ENCODE results near the gene SMO. TPM values are rescaled to one million over a fixed set of nuclear protein-coding genes. Genes with fewer than 3 reads are reported as not detected.
"Not testable (repeated sequence)": the region's sequence is repeated elsewhere in the genome, so short reads cannot be mapped to it uniquely, and the experiment has no call there.

Gene SMO
- total and polyA plus RNA-seq, 7 donors = 0.60 to 18.6 (median 6.8) TPM

DNA sequence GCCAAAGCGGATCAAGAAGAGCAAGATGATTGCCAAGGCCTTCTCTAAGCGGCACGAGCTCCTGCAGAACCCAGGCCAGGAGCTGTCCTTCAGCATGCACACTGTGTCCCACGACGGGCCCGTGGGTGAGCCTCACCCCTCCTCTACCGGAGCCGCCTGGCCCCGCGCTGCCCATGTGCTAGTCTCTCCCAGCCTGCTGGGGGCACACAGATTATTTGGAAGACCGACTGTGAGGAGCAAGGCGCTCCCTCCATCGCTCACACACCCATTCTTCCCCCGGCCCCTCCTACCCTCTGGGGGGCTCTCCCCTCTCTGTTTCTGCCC, 22.5 kb downstream of the SMO start:
- TF ChIP-seq, protein P1, sequence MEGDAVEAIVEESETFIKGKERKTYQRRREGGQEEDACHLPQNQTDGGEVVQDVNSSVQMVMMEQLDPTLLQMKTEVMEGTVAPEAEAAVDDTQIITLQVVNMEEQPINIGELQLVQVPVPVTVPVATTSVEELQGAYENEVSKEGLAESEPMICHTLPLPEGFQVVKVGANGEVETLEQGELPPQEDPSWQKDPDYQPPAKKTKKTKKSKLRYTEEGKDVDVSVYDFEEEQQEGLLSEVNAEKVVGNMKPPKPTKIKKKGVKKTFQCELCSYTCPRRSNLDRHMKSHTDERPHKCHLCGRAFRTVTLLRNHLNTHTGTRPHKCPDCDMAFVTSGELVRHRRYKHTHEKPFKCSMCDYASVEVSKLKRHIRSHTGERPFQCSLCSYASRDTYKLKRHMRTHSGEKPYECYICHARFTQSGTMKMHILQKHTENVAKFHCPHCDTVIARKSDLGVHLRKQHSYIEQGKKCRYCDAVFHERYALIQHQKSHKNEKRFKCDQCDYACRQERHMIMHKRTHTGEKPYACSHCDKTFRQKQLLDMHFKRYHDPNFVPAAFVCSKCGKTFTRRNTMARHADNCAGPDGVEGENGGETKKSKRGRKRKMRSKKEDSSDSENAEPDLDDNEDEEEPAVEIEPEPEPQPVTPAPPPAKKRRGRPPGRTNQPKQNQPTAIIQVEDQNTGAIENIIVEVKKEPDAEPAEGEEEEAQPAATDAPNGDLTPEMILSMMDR (IDR thresholded peaks at IDR 0.05) = no peak
- TF ChIP-seq POLR2A (IDR thresholded peaks at IDR 0.05) (no peak), EP300 (IDR thresholded peaks at IDR 0.05) (no peak), POLR2AphosphoS5 (IDR thresholded peaks at IDR 0.05) (no peak)
- Histone ChIP-seq H3K27me3 (no peaks in the 10 kb centered on the region), H3K4me3 (no peak overlapping the region), H3K36me3 (peaks cover 0 to 46% (median 6%) of the 10 kb centered on the region in 4 donors), H3K4me1 (peaks cover 0 to 5% (median 1%) of the 10 kb centered on the region in 4 donors), H3K27ac (no peak overlapping the region), H3K9me3 (no peaks in the 10 kb centered on the region)
- WGBS, 2 donors = 90 to 93% methylated on average over 14 of the region's 14 CpGs
- intact Hi-C loops (cut with DNase I) = loop anchor here (1.0 kb wide), 1 partner anchor 47 kb away; no protein-coding TSS in a partner anchor
- peak; percentile 56 for DNase-seq

DNA sequence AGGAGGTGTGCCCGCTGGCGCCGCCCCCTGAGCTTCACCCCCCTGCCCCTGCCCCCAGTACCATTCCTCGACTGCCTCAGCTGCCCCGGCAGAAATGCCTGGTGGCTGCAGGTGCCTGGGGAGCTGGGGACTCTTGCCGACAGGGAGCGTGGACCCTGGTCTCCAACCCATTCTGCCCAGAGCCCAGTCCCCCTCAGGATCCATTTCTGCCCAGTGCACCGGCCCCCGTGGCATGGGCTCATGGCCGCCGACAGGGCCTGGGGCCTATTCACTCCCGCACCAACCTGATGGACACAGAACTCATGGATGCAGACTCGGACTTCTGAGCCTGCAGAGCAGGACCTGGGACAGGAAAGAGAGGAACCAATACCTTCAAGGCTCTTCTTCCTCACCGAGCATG, 23.7 kb downstream of the SMO start:
- WGBS, 2 donors = 92 to 93% methylated on average over 14 of the region's 14 CpGs
- no peaks in the 10 kb centered on the region for H3K27me3 ChIP-seq
- intact Hi-C loops (cut with DNase I) = no loop called here

DNA sequence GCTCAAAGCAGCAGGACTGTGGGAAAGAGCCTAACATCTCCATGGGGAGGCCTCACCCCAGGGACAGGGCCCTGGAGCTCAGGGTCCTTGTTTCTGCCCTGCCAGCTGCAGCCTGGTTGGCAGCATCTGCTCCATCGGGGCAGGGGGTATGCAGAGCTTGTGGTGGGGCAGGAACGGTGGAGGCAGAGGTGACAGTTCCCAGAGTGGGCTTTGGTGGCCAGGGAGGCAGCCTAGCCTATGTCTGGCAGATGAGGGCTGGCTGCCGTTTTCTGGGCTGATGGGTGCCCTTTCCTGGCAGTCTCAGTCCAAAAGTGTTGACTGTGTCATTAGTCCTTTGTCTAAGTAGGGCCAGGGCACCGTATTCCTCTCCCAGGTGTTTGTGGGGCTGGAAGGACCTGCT, 24.2 kb downstream of the SMO start:
- H3K9me3 ChIP-seq = no peaks in the 10 kb centered on the region
- TF ChIP-seq EP300 (IDR thresholded peaks at IDR 0.05) = no peak
- TF ChIP-seq, protein P1 (IDR thresholded peaks at IDR 0.05) = no peak
- TF ChIP-seq POLR2A (IDR thresholded peaks at IDR 0.05) = no peak
- no peak for TF ChIP-seq POLR2AphosphoS5 (IDR thresholded peaks at IDR 0.05)
- intact Hi-C loops (cut with DNase I) = no loop called here
- 83 to 85% methylated on average over 4 of the region's 4 CpGs for WGBS, 2 donors
- H3K36me3 ChIP-seq = peaks cover 0 to 33% (median 6%) of the 10 kb centered on the region in 4 donors
- H3K27me3 ChIP-seq = no peaks in the 10 kb centered on the region
- H3K4me1 ChIP-seq = peaks cover 0 to 5% (median 1%) of the 10 kb centered on the region in 4 donors
- H3K4me3 ChIP-seq = no peak overlapping the region
- DNase-seq = peak; percentile 52
- H3K27ac ChIP-seq = no peak overlapping the region

More for the DNA sequence above, 23.7 kb downstream of the SMO start:
- DNase-seq = peak; percentile 28
- H3K4me1 ChIP-seq = peaks cover 0 to 5% (median 1%) of the 10 kb centered on the region in 4 donors
- peaks cover 0 to 37% (median 6%) of the 10 kb centered on the region in 4 donors for H3K36me3 ChIP-seq
- no peak overlapping the region for H3K4me3 ChIP-seq
- TF ChIP-seq POLR2AphosphoS5 (IDR thresholded peaks at IDR 0.05) (no peak), POLR2A (IDR thresholded peaks at IDR 0.05) (no peak), EP300 (IDR thresholded peaks at IDR 0.05) (no peak)
- TF ChIP-seq, protein P1 (IDR thresholded peaks at IDR 0.05) = no peak
- H3K27ac ChIP-seq = no peak overlapping the region
- no peaks in the 10 kb centered on the region for H3K9me3 ChIP-seq

DNA sequence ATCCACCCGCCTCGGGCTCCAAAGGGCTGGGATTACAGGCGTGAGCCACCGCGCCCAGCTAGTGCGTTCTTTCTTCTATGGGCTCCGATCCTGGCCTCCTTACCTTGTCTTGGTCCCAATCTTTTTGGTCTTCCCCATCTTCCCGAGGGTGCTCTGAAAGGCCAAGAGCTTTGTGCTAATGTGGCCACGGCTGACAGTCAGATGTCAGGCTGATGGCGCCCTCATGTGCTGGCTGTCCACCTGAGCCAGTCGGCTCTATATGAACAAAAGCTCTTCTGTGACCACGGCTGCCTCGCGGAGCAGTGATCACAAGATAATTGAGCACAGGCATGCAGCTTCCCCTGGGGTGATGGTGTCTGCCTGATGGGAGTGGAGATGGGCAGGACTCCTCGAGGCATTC, 25.4 kb downstream of the SMO start:
- intact Hi-C loops (cut with DNase I) = no loop called here
- peaks cover 0 to 7% (median 1%) of the 10 kb centered on the region in 4 donors for H3K4me1 ChIP-seq
- TF ChIP-seq, protein P1 (IDR thresholded peaks at IDR 0.05) = no peak
- no peak for TF ChIP-seq POLR2AphosphoS5 (IDR thresholded peaks at IDR 0.05)
- TF ChIP-seq POLR2A (IDR thresholded peaks at IDR 0.05) = no peak
- TF ChIP-seq EP300 (IDR thresholded peaks at IDR 0.05) = no peak

DNA sequence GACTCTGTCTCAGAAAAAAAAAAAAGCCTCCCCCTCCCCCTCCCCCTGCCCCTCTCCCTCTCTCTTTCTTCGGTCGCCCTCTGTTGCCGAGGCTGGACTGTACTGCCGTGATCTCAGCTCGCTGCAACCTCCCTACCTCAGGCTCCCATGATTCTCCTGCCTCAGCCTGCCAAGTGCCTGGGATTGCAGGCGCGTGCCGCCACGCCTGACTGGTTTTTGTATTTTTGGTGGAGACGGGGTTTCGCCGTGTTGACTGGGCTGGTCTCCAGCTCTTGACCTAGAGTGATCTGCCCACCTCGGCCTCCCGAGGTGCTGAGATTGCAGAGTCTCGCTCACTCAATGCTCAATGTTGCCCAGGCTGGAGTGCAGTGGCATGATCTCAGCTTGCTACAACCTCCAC, 27.3 kb downstream of the SMO start:
- WGBS, 2 donors = 96 to 98% methylated on average over 15 of the region's 15 CpGs
- intact Hi-C loops (cut with DNase I) = not testable (repeated sequence)

More for the DNA sequence above, 25.4 kb downstream of the SMO start:
- Histone ChIP-seq H3K27me3 (no peaks in the 10 kb centered on the region), H3K9me3 (no peaks in the 10 kb centered on the region), H3K4me3 (no peak overlapping the region), H3K36me3 (peaks cover 0 to 27% (median 6%) of the 10 kb centered on the region in 4 donors), H3K27ac (no peak overlapping the region)
- WGBS, 2 donors = 48 to 65% methylated on average over 15 of the region's 15 CpGs
- DNase-seq = peak; percentile 52

DNA sequence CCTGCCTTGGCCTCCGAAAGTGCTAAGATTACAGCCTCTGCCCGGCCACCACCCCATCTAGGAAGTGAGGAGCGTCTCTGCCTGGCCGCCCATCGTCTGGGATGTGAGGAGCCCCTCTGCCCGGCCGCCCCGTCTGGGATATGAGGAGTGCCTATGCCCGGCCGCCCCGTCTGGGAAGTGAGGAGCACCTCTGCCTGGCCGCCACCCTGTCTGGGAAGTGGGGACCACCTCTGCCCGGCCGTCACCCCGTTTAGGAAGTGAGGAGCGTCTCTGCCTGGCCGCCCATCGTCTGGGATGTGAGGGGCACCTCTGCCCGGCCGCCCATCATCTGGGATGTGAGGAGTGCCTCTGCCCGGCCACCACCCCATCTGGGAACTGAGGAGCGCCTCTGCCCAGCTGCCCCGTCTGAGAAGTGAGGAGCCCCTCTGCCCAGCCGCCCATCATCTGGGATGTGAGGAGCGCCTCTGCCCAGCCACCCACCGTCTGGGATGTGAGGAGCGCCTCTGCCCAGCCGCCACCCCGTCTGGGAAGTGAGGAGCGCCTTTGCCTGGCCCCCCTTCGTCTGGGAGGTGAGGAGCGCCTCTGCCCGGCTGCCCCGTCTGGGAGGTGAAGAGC, 27.8 kb downstream of the SMO start:
- intact Hi-C loops (cut with DNase I); H3K4me1 ChIP-seq; H3K9me3 ChIP-seq; H3K4me3 ChIP-seq; H3K27me3 ChIP-seq; H3K27ac ChIP-seq: not testable (repeated sequence)
- peak; percentile 47 for DNase-seq
- 96 to 97% methylated on average over 34 of the region's 34 CpGs for WGBS, 2 donors
- peaks cover 0 to 16% (median 4%) of the 10 kb centered on the region in 4 donors for H3K36me3 ChIP-seq

More for the DNA sequence above, 27.3 kb downstream of the SMO start:
- not testable (repeated sequence) for H3K27me3 ChIP-seq, H3K4me1 ChIP-seq, H3K27ac ChIP-seq, DNase-seq, H3K4me3 ChIP-seq, H3K9me3 ChIP-seq
- H3K36me3 ChIP-seq = peaks cover 0 to 20% (median 6%) of the 10 kb centered on the region in 4 donors

DNA sequence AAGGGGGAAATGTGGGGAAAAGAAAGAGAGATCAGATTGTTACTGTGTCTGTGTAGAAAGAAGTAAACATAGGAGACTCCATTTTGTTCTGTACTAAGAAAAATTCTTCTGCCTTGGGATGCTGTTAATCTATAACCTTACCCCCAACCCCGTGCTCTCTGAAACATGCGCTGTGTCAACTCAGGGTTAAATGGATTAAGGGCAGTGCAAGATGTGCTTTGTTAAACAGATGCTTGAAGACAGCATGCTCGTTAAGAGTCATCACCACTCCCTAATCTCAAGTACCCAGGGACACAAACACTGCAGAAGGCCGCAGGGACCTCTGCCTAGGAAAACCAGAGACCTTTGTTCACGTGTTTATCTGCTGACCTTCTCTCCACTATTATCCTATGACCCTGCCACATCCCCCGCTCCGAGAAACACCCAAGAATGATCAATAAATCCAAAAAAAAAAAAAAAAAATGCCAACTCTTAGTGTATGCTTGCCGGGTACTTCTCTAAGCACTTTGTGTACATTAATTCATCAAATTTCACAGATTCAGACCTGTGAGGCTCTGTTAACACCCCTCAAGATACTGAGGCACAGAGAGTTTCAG, 28.5 kb downstream of the SMO start:
- H3K4me3 ChIP-seq; H3K4me1 ChIP-seq; H3K27me3 ChIP-seq; H3K36me3 ChIP-seq; DNase-seq; H3K9me3 ChIP-seq; H3K27ac ChIP-seq; intact Hi-C loops (cut with DNase I): not testable (repeated sequence)
- 53 to 73% methylated on average over 7 to 8 of the region's 8 CpGs for WGBS, 2 donors
